Measurements from ENCODE around the gene MRPL37. TPM values are rescaled to one million over a fixed set of nuclear protein-coding genes. Genes with fewer than 3 reads are reported as not detected.
"Not testable (repeated sequence)": the region's sequence is repeated elsewhere in the genome, so short reads cannot be mapped to it uniquely, and the experiment has no call there.

Gene MRPL37
- total and polyA plus RNA-seq, 2 of the 4 experiments (the other 2 are of a cell fraction), result 42.8 to 132 TPM

DNA sequence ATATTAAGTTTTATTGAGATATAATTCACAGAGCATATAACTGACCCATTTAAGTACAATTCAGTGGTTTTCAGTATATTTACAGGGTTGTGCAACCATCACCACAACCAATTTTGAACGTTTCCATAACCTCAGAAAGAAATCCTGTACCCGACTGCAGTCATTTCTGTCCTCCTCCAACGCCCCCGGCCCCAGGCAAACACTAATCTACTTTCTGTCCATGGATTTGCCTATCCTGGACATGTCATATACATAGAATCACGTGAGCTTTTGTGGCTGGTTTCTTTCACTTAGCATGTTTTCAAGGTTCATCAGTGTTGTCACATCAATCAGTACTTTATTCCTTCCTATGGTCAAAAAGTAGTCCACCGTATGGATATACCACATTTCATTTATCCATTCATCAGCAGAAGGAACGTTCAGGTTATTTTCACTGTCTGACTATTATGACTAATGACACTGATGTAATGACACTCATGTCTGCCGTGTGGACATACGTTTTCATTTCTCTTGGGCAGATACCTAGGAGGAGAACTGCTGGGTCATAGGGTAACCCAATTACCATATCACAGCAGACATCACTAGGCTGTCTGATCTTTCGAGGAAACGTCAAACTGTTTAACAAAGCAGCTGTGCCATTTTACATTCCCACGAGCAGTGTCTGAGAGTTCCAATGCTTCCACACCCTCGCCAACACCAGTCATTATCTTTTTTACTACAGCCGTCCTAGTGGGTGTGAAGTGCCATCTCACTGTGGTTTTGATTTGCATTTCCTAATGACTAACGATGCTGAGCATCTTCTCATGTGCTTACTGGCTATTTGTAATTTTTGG is 30.8 kb downstream of the MRPL37 start:
- no peaks in the 10 kb centered on the region for H3K27me3 ChIP-seq (ENCODE audit: control insufficient read depth, insufficient read depth, low read length)
- peak; percentile 31; the same call in 1 of the 2 replicates for TF ChIP-seq CEBPB (IDR thresholded peaks at IDR 0.05; ENCODE audit: low read depth, low read length)
- TF ChIP-seq MAZ (IDR thresholded peaks at IDR 0.05; ENCODE audit: borderline replicate concordance, low read depth, low read length), result no peak
- ChIA-PET POLR2A (ENCODE audit: unreplicated experiment) (no interaction called here), CTCF (no interaction called here)
- no peak overlapping the region for H3K4ac ChIP-seq (ENCODE audit: low read depth, low read length)
- H4K5ac ChIP-seq (ENCODE audit: low read depth, low read length), result no peak overlapping the region
- peaks cover 15% of the 10 kb centered on the region for H3K36me3 ChIP-seq (ENCODE audit: control insufficient read depth, insufficient read depth, low read length)
- no peaks in the 10 kb centered on the region for H3K79me1 ChIP-seq (ENCODE audit: low read depth in 1 of 2, low read length in 2 of 2)
- no peak overlapping the region for H3K27ac ChIP-seq (ENCODE audit: insufficient read depth, low read length)
- no peak overlapping the region for H3K14ac ChIP-seq (replicated peaks; ENCODE audit: low read depth, low read length)
- H2BK5ac ChIP-seq (ENCODE audit: low read depth, low read length, poor library complexity, severe bottlenecking), result no peak overlapping the region
- no peak for DNase-seq
- H3K23ac ChIP-seq (ENCODE audit: low read depth, low read length), result no peak overlapping the region
- H2BK20ac ChIP-seq (ENCODE audit: low read depth, low read length), result no peak overlapping the region
- no peak overlapping the region for H3K4me3 ChIP-seq (ENCODE audit: insufficient read depth, low read depth, low read length)
- peaks cover 7% of the 10 kb centered on the region; the same call in 1 of the 2 replicates for H3K9me1 ChIP-seq (ENCODE audit: insufficient read depth, low read length)
- H4K91ac ChIP-seq (ENCODE audit: insufficient read depth, low read depth, low read length), result no peak overlapping the region
- no peak overlapping the region for H4K8ac ChIP-seq (ENCODE audit: low read depth in 2 of 2, low read length in 2 of 2)
- H2BK120ac ChIP-seq (ENCODE audit: low read depth, low read length), result no peak overlapping the region
- H4K20me1 ChIP-seq (ENCODE audit: insufficient read depth, low read length), result no peaks in the 10 kb centered on the region
- WGBS, 2 experiments (ENCODE audit: extremely low coverage in 2 of 2, insufficient read length in 1 of 2), result 100% methylated on average over 3 of the region's 15 CpGs; no CpG with 5 or more reads in 1 of the 2 experiments
- ATAC-seq (ENCODE audit: low read depth), result no peak
- dilution Hi-C loops (cut with HindIII; ENCODE audit: low sequenced_read_pairs, unreplicated experiment) (no loop called here), intact Hi-C loops (cut with micrococcal nuclease) (no loop called here), in situ Hi-C loops (cut with MboI; ENCODE audit: low sequenced_read_pairs) (no loop called here)
- H2BK15ac ChIP-seq (ENCODE audit: low read depth, low read length), result no peak overlapping the region
- no peak overlapping the region for H3K4me2 ChIP-seq (ENCODE audit: low read depth, low read length)
- no peaks in the 10 kb centered on the region for H3K9me3 ChIP-seq (ENCODE audit: control insufficient read depth, insufficient read depth, low read length)
- no peak overlapping the region for H2AK9ac ChIP-seq (replicated peaks; ENCODE audit: low read depth, low read length, poor library complexity)
- H3K4me1 ChIP-seq (ENCODE audit: control insufficient read depth, insufficient read depth, low read length), result peaks cover 22% of the 10 kb centered on the region
- H3K9ac ChIP-seq (ENCODE audit: low read depth, low read length), result no peak overlapping the region
- no TSS peak for BruUV-seq (replicated peaks)
- H2AK5ac ChIP-seq (ENCODE audit: low read depth, low read length), result no peak overlapping the region
- H3K56ac ChIP-seq (ENCODE audit: extremely low read depth, insufficient read depth, low read length), result no peak overlapping the region
- no peak overlapping the region for H2AFZ ChIP-seq (replicated peaks; ENCODE audit: low read length, poor library complexity)
- H3K18ac ChIP-seq (ENCODE audit: low read depth, low read length), result no peak overlapping the region

DNA sequence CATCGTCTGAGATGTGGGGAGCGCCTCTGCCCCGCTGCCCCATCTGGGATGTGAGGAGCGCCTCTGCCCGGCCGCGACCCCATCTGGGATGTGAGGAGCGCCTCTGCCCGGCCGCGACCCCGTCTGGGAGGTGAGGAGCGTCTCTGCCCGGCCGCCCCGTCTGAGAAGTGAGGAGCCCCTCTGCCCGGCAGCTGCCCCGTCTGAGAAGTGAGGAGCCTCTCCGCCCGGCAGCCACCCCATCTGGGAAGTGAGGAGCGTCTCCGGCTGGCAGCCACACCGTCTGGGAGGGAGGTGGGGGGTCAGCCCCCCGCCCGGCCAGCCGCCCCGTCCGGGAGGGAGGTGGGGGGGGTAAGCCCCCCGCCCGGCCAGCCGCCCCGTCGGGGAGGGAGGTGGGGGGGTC is 33.2 kb downstream of the MRPL37 start:
- POLR2A ChIA-PET (ENCODE audit: unreplicated experiment); H3K14ac ChIP-seq (replicated peaks; ENCODE audit: low read depth, low read length); H2BK5ac ChIP-seq (ENCODE audit: low read depth, low read length, poor library complexity, severe bottlenecking); H3K9ac ChIP-seq (ENCODE audit: low read depth, low read length); CTCF ChIA-PET; H3K27me3 ChIP-seq (ENCODE audit: control insufficient read depth, insufficient read depth, low read length); H3K4me3 ChIP-seq (ENCODE audit: insufficient read depth, low read depth, low read length); H3K18ac ChIP-seq (ENCODE audit: low read depth, low read length); H3K4ac ChIP-seq (ENCODE audit: low read depth, low read length); H4K91ac ChIP-seq (ENCODE audit: insufficient read depth, low read depth, low read length); H2AK5ac ChIP-seq (ENCODE audit: low read depth, low read length); H3K9me3 ChIP-seq (ENCODE audit: control insufficient read depth, insufficient read depth, low read length); H2AFZ ChIP-seq (replicated peaks; ENCODE audit: low read length, poor library complexity); BruUV-seq (replicated peaks); H3K79me1 ChIP-seq (ENCODE audit: low read depth in 1 of 2, low read length in 2 of 2); H2BK20ac ChIP-seq (ENCODE audit: low read depth, low read length); H2BK120ac ChIP-seq (ENCODE audit: low read depth, low read length); H2BK15ac ChIP-seq (ENCODE audit: low read depth, low read length); in situ Hi-C loops (cut with MboI; ENCODE audit: low sequenced_read_pairs); H3K27ac ChIP-seq (ENCODE audit: insufficient read depth, low read length); ATAC-seq (ENCODE audit: low read depth); dilution Hi-C loops (cut with HindIII; ENCODE audit: low sequenced_read_pairs, unreplicated experiment); DNase-seq; H3K4me2 ChIP-seq (ENCODE audit: low read depth, low read length); H3K56ac ChIP-seq (ENCODE audit: extremely low read depth, insufficient read depth, low read length); H4K5ac ChIP-seq (ENCODE audit: low read depth, low read length); intact Hi-C loops (cut with micrococcal nuclease); H4K8ac ChIP-seq (ENCODE audit: low read depth in 2 of 2, low read length in 2 of 2); H4K20me1 ChIP-seq (ENCODE audit: insufficient read depth, low read length); H3K23ac ChIP-seq (ENCODE audit: low read depth, low read length); H2AK9ac ChIP-seq (replicated peaks; ENCODE audit: low read depth, low read length, poor library complexity): not testable (repeated sequence)
- H3K4me1 ChIP-seq (ENCODE audit: control insufficient read depth, insufficient read depth, low read length), result peaks cover 14% of the 10 kb centered on the region; the same call in 1 of the 2 replicates
- H3K9me1 ChIP-seq (ENCODE audit: insufficient read depth, low read length), result peaks cover 15% of the 10 kb centered on the region; the same call in 1 of the 2 replicates
- no CpG with 5 or more reads among the region's 33 CpGs for WGBS, 2 experiments (ENCODE audit: extremely low coverage in 2 of 2, insufficient read length in 1 of 2)
- peaks cover 20% of the 10 kb centered on the region for H3K36me3 ChIP-seq (ENCODE audit: control insufficient read depth, insufficient read depth, low read length)

All from IMR-90 (cell line).